Lung (tissue), 12 donors: ENCODE results near the gene BMP2K. TPM values are rescaled to one million over a fixed set of nuclear protein-coding genes. Genes with fewer than 3 reads are reported as not detected.

Source experiments
- ATAC-seq: fragments of 200-7000 bp; cut with Tn5 transposase; one replicate; pipeline ENCODE4 v1.9.1; 2020; ENCODE audit warnings: moderate number of reproducible peaks; ENCODE audit not compliant: insufficient read depth, low FRiP score
- DNase-seq, 3 donors: peaks; one replicate each; pipeline ENCODE4 v3.0.0-alpha.2; 2013 to 2017
- H3K27ac ChIP-seq, 2 donors: one replicate each; pipeline ENCODE4 v1.5.1; 2013; ENCODE audit warnings: mild to moderate bottlenecking in 2 of 2, moderate library complexity in 2 of 2, control low read depth in 1 of 2, inconsistent platforms in 1 of 2, low read depth in 1 of 2, low read length in 1 of 2
- H3K27me3 ChIP-seq, 3 donors: one replicate each; pipeline ENCODE4 v1.5.1; 2013; ENCODE audit warnings: low read length in 2 of 3; ENCODE audit not compliant: control insufficient read depth in 3 of 3, insufficient read depth in 3 of 3
- H3K36me3 ChIP-seq, 4 donors: one replicate each; pipeline ENCODE4 v1.5.1; 2013; ENCODE audit warnings: low read length in 4 of 4, mild to moderate bottlenecking in 1 of 4, moderate library complexity in 1 of 4; ENCODE audit not compliant: control insufficient read depth in 4 of 4, insufficient read depth in 4 of 4
- H3K4me1 ChIP-seq, 5 donors: one replicate each; pipeline ENCODE4 v1.5.1; 2013; ENCODE audit warnings: low read length in 5 of 5, mild to moderate bottlenecking in 2 of 5, moderate library complexity in 1 of 5; ENCODE audit not compliant: control insufficient read depth in 5 of 5, insufficient read depth in 5 of 5
- H3K4me3 ChIP-seq: one replicate; pipeline ENCODE4 v1.5.1; 2013; ENCODE audit warnings: mild to moderate bottlenecking, control low read depth, moderate library complexity
- H3K9ac ChIP-seq, 2 donors: one replicate each; pipeline ENCODE4 v1.5.1; 2013; ENCODE audit warnings: low read length in 2 of 2, control low read depth in 1 of 2; ENCODE audit not compliant: insufficient read depth in 1 of 2
- H3K9me3 ChIP-seq, 4 donors: one replicate each; pipeline ENCODE4 v1.5.1; 2013; ENCODE audit warnings: low read length in 3 of 4, mild to moderate bottlenecking in 1 of 4, moderate library complexity in 1 of 4; ENCODE audit not compliant: control insufficient read depth in 4 of 4, insufficient read depth in 3 of 4
- CTCF ChIP-seq: IDR thresholded peaks from 2 replicates; pipeline ENCODE4 v1.5.1; 2012; ENCODE audit warnings: mild to moderate bottlenecking; ENCODE audit errors: control extremely low read depth, extremely low read depth
- WGBS, 2 donors: extraction: QIAGEN DNeasy Blood & Tissue Kit; methylation state at CpG; one replicate each; pipeline ENCODE4 v1.1.7; 2013; 5-methylcytosine and 5-hydroxymethylcytosine counted together
- polyA plus RNA-seq, 2 donors: library from polyadenylated mRNA; stranded (reverse); fragments of 200-250 nt; gene quantifications; one replicate each; pipeline ENCODE4 v1.2.1, GENCODE V29; 2013
- total RNA-seq, 2 donors: library from RNA; depleted of rRNA in 1 of 2; stranded (reverse); fragments of >200 nt in 1 of 2; gene quantifications; one replicate each; pipeline ENCODE4 v1.2.1, GENCODE V29; 2014 to 2021
- donor health status: control.
- donor health status: control.
- donor health status: Bipolar disorder and iron deficiency.
- donor health status: healthy.
- donor health status: DM: yes; HTN: yes; CAD: no.

Gene BMP2K
- total and polyA plus RNA-seq, 4 donors, result 10.0 to 89.7 (median 26.0) TPM

GRCh38 chr4:78944381-78944780 is 168.2 kb downstream of the BMP2K start:
- no peak overlapping the region for H3K27ac ChIP-seq
- 51 to 74% methylated on average over 1 of the region's 1 CpG for WGBS, 2 donors
- no peak overlapping the region for H3K4me3 ChIP-seq
- H3K4me1 ChIP-seq, result no peaks in the 10 kb centered on the region
- peaks cover 0 to 2% (median 0%) of the 10 kb centered on the region in 4 donors for H3K9me3 ChIP-seq
- ATAC-seq (no peak), DNase-seq (no peak)
- no peaks in the 10 kb centered on the region for H3K36me3 ChIP-seq
- no peak overlapping the region for H3K9ac ChIP-seq
- TF ChIP-seq CTCF, result no peak
- no peaks in the 10 kb centered on the region for H3K27me3 ChIP-seq

GRCh38 chr4:78945651-78946179 is 169.6 kb downstream of the BMP2K start:
- no peaks in the 10 kb centered on the region for H3K36me3 ChIP-seq
- peaks cover 0 to 2% (median 0%) of the 10 kb centered on the region in 4 donors for H3K9me3 ChIP-seq
- 83 to 96% methylated on average over 3 of the region's 3 CpGs for WGBS, 2 donors
- no peak overlapping the region for H3K27ac ChIP-seq
- no peaks in the 10 kb centered on the region for H3K4me1 ChIP-seq
- TF ChIP-seq CTCF, result no peak
- H3K4me3 ChIP-seq, result no peak overlapping the region
- DNase-seq (no peak), ATAC-seq (no peak)
- H3K9ac ChIP-seq, result no peak overlapping the region
- no peaks in the 10 kb centered on the region for H3K27me3 ChIP-seq

- Histone ChIP-seq H3K36me3 (no peaks in the 10 kb centered on the region), H3K9ac (no peak overlapping the region), H3K27me3 (no peaks in the 10 kb centered on the region), H3K4me1 (no peaks in the 10 kb centered on the region), H3K27ac (no peak overlapping the region), H3K4me3 (no peak overlapping the region), H3K9me3 (peaks cover 0 to 2% (median under 1%) of the 10 kb centered on the region in 4 donors)
- TF ChIP-seq CTCF, result no peak
- ATAC-seq, result no peak
- DNase-seq, result no peak
- WGBS, 2 donors, result 83 to 85% methylated on average over 1 of the region's 1 CpG
These were observed 173.6 kb downstream of the BMP2K start for GRCh38 chr4:78949735-78950134.
